Lung (tissue), 12 donors: ENCODE results near the gene LCE5A. TPM values are rescaled to one million over a fixed set of nuclear protein-coding genes. Genes with fewer than 3 reads are reported as not detected.

Experiments
- ATAC-seq: fragments of 200-7000 bp; cut with Tn5 transposase; one replicate; pipeline ENCODE4 v1.9.1; 2020; ENCODE audit warnings: moderate number of reproducible peaks; ENCODE audit not compliant: insufficient read depth, low FRiP score
- DNase-seq, 3 donors: peaks; one replicate each; pipeline ENCODE4 v3.0.0-alpha.2; 2013 to 2017
- H3K27ac ChIP-seq, 2 donors: one replicate each; pipeline ENCODE4 v1.5.1; 2013; ENCODE audit warnings: mild to moderate bottlenecking in 2 of 2, moderate library complexity in 2 of 2, control low read depth in 1 of 2, inconsistent platforms in 1 of 2, low read depth in 1 of 2, low read length in 1 of 2
- H3K27me3 ChIP-seq, 3 donors: one replicate each; pipeline ENCODE4 v1.5.1; 2013; ENCODE audit warnings: low read length in 2 of 3; ENCODE audit not compliant: control insufficient read depth in 3 of 3, insufficient read depth in 3 of 3
- H3K36me3 ChIP-seq, 4 donors: one replicate each; pipeline ENCODE4 v1.5.1; 2013; ENCODE audit warnings: low read length in 4 of 4, mild to moderate bottlenecking in 1 of 4, moderate library complexity in 1 of 4; ENCODE audit not compliant: control insufficient read depth in 4 of 4, insufficient read depth in 4 of 4
- H3K4me1 ChIP-seq, 5 donors: one replicate each; pipeline ENCODE4 v1.5.1; 2013; ENCODE audit warnings: low read length in 5 of 5, mild to moderate bottlenecking in 2 of 5, moderate library complexity in 1 of 5; ENCODE audit not compliant: control insufficient read depth in 5 of 5, insufficient read depth in 5 of 5
- H3K4me3 ChIP-seq: one replicate; pipeline ENCODE4 v1.5.1; 2013; ENCODE audit warnings: mild to moderate bottlenecking, control low read depth, moderate library complexity
- H3K9ac ChIP-seq, 2 donors: one replicate each; pipeline ENCODE4 v1.5.1; 2013; ENCODE audit warnings: low read length in 2 of 2, control low read depth in 1 of 2; ENCODE audit not compliant: insufficient read depth in 1 of 2
- H3K9me3 ChIP-seq, 4 donors: one replicate each; pipeline ENCODE4 v1.5.1; 2013; ENCODE audit warnings: low read length in 3 of 4, mild to moderate bottlenecking in 1 of 4, moderate library complexity in 1 of 4; ENCODE audit not compliant: control insufficient read depth in 4 of 4, insufficient read depth in 3 of 4
- WGBS, 2 donors: extraction: QIAGEN DNeasy Blood & Tissue Kit; methylation state at CpG; one replicate each; pipeline ENCODE4 v1.1.7; 2013; 5-methylcytosine and 5-hydroxymethylcytosine counted together
- polyA plus RNA-seq, 2 donors: library from polyadenylated mRNA; stranded (reverse); fragments of 200-250 nt; gene quantifications; one replicate each; pipeline ENCODE4 v1.2.1, GENCODE V29; 2013
- total RNA-seq, 2 donors: library from RNA; depleted of rRNA in 1 of 2; stranded (reverse); fragments of >200 nt in 1 of 2; gene quantifications; one replicate each; pipeline ENCODE4 v1.2.1, GENCODE V29; 2014 to 2021
- TF ChIP-seq, protein P1 (sequence below): IDR thresholded peaks from 2 replicates; pipeline ENCODE4 v1.5.1; 2012; ENCODE audit warnings: mild to moderate bottlenecking; ENCODE audit errors: control extremely low read depth, extremely low read depth
- donor health status: control.
- donor health status: control.
- donor health status: Bipolar disorder and iron deficiency.
- donor health status: healthy.
- donor health status: DM: yes; HTN: yes; CAD: no.

The LCE5A gene
- total and polyA plus RNA-seq, 4 donors = 0.07 TPM; not detected in 3

DNA sequence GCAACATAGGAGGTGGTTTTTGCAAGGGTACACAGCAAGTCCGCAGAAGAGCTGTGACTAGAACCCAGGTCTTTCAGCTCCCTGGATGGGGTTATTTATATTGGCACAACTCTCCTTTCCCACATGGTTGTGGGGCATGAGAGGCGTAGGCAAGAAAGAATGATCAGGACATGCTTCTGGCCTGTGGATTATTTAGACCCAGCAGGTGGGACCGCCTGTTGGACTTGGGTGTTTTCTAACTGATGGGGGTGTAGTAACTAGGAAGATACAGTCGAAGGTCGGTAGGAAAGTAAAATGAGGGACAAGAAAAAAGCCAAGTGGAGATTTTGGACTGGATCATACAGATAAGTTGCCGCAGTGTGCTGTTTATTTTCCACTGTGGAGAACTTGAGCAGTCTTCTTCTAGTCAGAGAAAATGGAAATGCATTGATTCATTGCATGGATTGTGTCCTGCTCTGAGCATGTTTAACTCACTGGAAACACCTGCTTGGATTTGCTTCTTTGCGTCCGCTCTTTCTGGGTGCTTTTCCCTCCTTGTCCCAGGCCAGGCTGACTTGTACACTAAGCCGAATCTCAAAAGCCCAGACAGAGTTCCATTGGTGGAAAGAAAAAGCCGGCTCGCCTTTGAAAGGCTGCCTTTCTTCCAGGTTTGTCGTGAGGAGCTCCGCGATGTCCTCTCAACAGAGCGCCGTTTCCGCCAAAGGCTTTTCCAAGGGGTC is 4.3 kb downstream of the LCE5A start:
- DNase-seq (no peak), ATAC-seq (peak; percentile 12)
- no peak overlapping the region for H3K4me3 ChIP-seq

DNA sequence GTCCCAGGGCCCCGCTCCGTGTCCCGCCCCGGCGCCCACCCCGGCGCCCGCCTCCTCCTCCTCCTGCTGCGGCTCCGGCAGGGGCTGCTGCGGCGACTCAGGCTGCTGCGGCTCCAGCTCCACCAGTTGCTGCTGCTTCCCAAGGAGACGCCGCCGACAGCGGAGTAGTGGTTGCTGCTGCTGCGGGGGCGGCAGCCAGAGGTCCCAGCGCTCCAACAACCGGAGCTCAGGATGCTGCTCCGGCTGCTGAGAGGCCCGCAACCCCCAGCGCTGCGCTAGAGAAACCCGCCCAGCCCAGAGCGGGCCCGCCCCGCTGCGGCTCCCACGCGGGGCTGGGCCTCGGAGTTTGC is 4.8 kb downstream of the LCE5A start:
- TF ChIP-seq, protein P1, sequence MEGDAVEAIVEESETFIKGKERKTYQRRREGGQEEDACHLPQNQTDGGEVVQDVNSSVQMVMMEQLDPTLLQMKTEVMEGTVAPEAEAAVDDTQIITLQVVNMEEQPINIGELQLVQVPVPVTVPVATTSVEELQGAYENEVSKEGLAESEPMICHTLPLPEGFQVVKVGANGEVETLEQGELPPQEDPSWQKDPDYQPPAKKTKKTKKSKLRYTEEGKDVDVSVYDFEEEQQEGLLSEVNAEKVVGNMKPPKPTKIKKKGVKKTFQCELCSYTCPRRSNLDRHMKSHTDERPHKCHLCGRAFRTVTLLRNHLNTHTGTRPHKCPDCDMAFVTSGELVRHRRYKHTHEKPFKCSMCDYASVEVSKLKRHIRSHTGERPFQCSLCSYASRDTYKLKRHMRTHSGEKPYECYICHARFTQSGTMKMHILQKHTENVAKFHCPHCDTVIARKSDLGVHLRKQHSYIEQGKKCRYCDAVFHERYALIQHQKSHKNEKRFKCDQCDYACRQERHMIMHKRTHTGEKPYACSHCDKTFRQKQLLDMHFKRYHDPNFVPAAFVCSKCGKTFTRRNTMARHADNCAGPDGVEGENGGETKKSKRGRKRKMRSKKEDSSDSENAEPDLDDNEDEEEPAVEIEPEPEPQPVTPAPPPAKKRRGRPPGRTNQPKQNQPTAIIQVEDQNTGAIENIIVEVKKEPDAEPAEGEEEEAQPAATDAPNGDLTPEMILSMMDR = no peak
- Histone ChIP-seq H3K9ac (no peak overlapping the region), H3K4me1 (peaks cover 0 to 1% (median 0%) of the 10 kb centered on the region in 5 donors), H3K36me3 (no peaks in the 10 kb centered on the region), H3K4me3 (no peak overlapping the region), H3K27me3 (peaks cover 9 to 42% (median 33%) of the 10 kb centered on the region in 3 donors), H3K27ac (no peak overlapping the region), H3K9me3 (peaks cover 0 to 9% (median 0%) of the 10 kb centered on the region in 4 donors)
- WGBS, 2 donors = 1 to 2% methylated on average over 30 to 33 of the region's 33 CpGs
- peak in 2 of 3 donors; percentile 15 to 24 for DNase-seq
- peak; percentile 38 for ATAC-seq

More for the DNA sequence above, 4.3 kb downstream of the LCE5A start:
- Histone ChIP-seq H3K27me3 (peaks cover 9 to 42% (median 33%) of the 10 kb centered on the region in 3 donors), H3K9ac (no peak overlapping the region), H3K4me1 (peaks cover 0 to 1% (median 0%) of the 10 kb centered on the region in 5 donors), H3K9me3 (peaks cover 0 to 9% (median 0%) of the 10 kb centered on the region in 4 donors), H3K36me3 (no peaks in the 10 kb centered on the region), H3K27ac (no peak overlapping the region)
- WGBS, 2 donors = 32 to 36% methylated on average over 17 of the region's 17 CpGs
- TF ChIP-seq, protein P1 = no peak

DNA sequence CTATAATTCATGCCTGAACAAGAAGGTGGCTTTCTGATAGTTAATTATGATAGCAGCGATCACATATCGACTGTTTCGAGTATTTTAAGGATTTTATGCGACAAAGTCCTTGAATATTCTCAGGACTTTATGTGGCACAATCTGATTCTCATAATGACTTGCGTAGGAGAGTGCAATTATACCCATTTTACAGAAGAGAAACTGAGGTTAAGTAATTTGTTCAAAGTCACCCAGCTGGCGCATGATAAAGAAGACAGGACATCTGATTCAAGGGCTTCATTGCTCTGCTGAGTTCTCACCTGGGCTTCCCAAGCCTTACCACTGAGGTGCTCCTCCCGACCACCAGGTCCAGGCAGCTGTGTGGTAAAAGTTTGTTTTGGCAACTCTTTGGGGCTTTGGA is 5.5 kb downstream of the LCE5A start:
- DNase-seq (no peak), ATAC-seq (no peak)
- H3K9ac ChIP-seq = no peak overlapping the region
- H3K4me3 ChIP-seq = no peak overlapping the region
- H3K4me1 ChIP-seq = peaks cover 0 to 1% (median 0%) of the 10 kb centered on the region in 5 donors
- H3K36me3 ChIP-seq = no peaks in the 10 kb centered on the region
- TF ChIP-seq, protein P1 = no peak
- 69 to 80% methylated on average over 7 of the region's 7 CpGs for WGBS, 2 donors
- H3K9me3 ChIP-seq = peaks cover 0 to 9% (median 0%) of the 10 kb centered on the region in 4 donors
- peaks cover 9 to 42% (median 33%) of the 10 kb centered on the region in 3 donors for H3K27me3 ChIP-seq
- no peak overlapping the region for H3K27ac ChIP-seq
